OCI-LY1 (cell line): ENCODE measurements around the gene CEP20.

Source experiments
- H2AFZ ChIP-seq: fragments of 200-600 bp; sonication (generic), shearing (Covaris generic); 2 replicates; pipeline ENCODE4 v1.6.0; 2014; ENCODE audit warnings: antibody characterized with exemption, mild to moderate bottlenecking, low read length
- H3F3A ChIP-seq: fragments of 200-600 bp; sonication (generic), shearing (Covaris generic); 2 replicates; pipeline ENCODE4 v1.6.0; 2014; ENCODE audit warnings: mild to moderate bottlenecking, antibody characterized with exemption, low read length, moderate library complexity; ENCODE audit not compliant: insufficient read depth
- H3K27ac ChIP-seq: fragments of 200-600 bp; sonication (generic); 2 replicates; pipeline ENCODE4 v1.5.1; 2014; ENCODE audit warnings: low read length, mixed run types, mild to moderate bottlenecking, low read depth; ENCODE audit not compliant: poor library complexity, severe bottlenecking
- H3K27me3 ChIP-seq: fragments of 200-600 bp; sonication (generic); 2 replicates; pipeline ENCODE4 v1.6.0; 2014; ENCODE audit warnings: antibody characterized with exemption, mild to moderate bottlenecking, low read length, moderate library complexity; ENCODE audit not compliant: insufficient read depth
- H3K36me3 ChIP-seq: fragments of 200-600 bp; sonication (generic); 2 replicates; pipeline ENCODE4 v1.6.1; 2014; ENCODE audit warnings: mild to moderate bottlenecking, antibody characterized with exemption, low read length, moderate library complexity, mixed read lengths; ENCODE audit not compliant: insufficient read depth
- H3K4me1 ChIP-seq: fragments of 200-600 bp; sonication (generic); 2 replicates; pipeline ENCODE4 v1.5.1; 2014; ENCODE audit warnings: mild to moderate bottlenecking, low read length, moderate library complexity; ENCODE audit not compliant: insufficient read depth, severe bottlenecking
- H3K4me2 ChIP-seq: fragments of 200-600 bp; sonication (generic), shearing (Covaris generic); 2 replicates; pipeline ENCODE4 v1.6.1; 2014; ENCODE audit warnings: low read length
- H3K4me3 ChIP-seq: fragments of 200-600 bp; sonication (generic); 2 replicates; pipeline ENCODE4 v1.5.1; 2014; ENCODE audit warnings: low read length, low read depth, mild to moderate bottlenecking, mixed read lengths; ENCODE audit not compliant: poor library complexity, severe bottlenecking
- H3K79me2 ChIP-seq: fragments of 200-600 bp; shearing (Covaris generic); 2 replicates; pipeline ENCODE4 v1.6.1; 2016; ENCODE audit warnings: mixed run types, low read length, mixed read lengths; ENCODE audit not compliant: insufficient read depth
- H3K9ac ChIP-seq: fragments of 200-600 bp; sonication (generic), shearing (Covaris generic); 2 replicates; pipeline ENCODE4 v1.6.1; 2014; ENCODE audit warnings: mild to moderate bottlenecking, low read length, mixed read lengths
- H3K9me2 ChIP-seq: fragments of 200-600 bp; sonication (generic), shearing (Covaris generic); 2 replicates; pipeline ENCODE4 v1.6.1; 2014; ENCODE audit warnings: low read depth, mild to moderate bottlenecking, low read length, mixed read lengths
- H3K9me3 ChIP-seq: fragments of 200-600 bp; shearing (Covaris generic); 2 replicates; pipeline ENCODE4 v1.6.1; 2014; ENCODE audit warnings: low read length, mixed read lengths
- H4K20me1 ChIP-seq: fragments of 200-600 bp; sonication (generic), shearing (Covaris generic); 2 replicates; pipeline ENCODE4 v1.6.0; 2016; ENCODE audit warnings: mild to moderate bottlenecking, low read length; ENCODE audit not compliant: insufficient read depth
- CTCF ChIP-seq: fragments of 200-600 bp; sonication (generic), shearing (Covaris generic); IDR thresholded peaks from 2 replicates; pipeline ENCODE4 v1.5.1; 2017; ENCODE audit warnings: mild to moderate bottlenecking, antibody characterized with exemption, low read length, moderate library complexity, mixed read lengths
- EZH2 ChIP-seq: fragments of 200-600 bp; sonication (generic), shearing (Covaris generic); IDR thresholded peaks from 2 replicates; pipeline ENCODE4 v1.8.0; 2017; ENCODE audit warnings: borderline replicate concordance, mixed run types, mild to moderate bottlenecking, antibody characterized with exemption, low read length, moderate library complexity, mixed read lengths

The CEP20 gene

GRCh38 chr16:15856901-15857698 lies 31.3 kb downstream of the CEP20 start, which contains the start of gene MYH11:
MYH11 (minus strand) TSS chr16:15857028; CDS start chr16:15838252, 18,776 bp downstream.
- peaks cover 9% of the 10 kb centered on the region for H3K4me1 ChIP-seq
- H3K9me3 ChIP-seq = no peaks in the 10 kb centered on the region
- H3K4me2 ChIP-seq = peak within 1 kb of the TSS; percentile 6; the same call in 1 of the 2 replicates
- no peaks in the 10 kb centered on the region for H3K36me3 ChIP-seq
- H3K4me3 ChIP-seq = no peak within 1 kb of the TSS
- H2AFZ ChIP-seq = no peak within 1 kb of the TSS
- no peaks in the 10 kb centered on the region for H3F3A ChIP-seq
- H3K9ac ChIP-seq = no peak within 1 kb of the TSS
- no peak within 1 kb of the TSS for H3K27ac ChIP-seq
- no peaks in the 10 kb centered on the region for H3K79me2 ChIP-seq
- no peaks in the 10 kb centered on the region for H3K9me2 ChIP-seq
- H4K20me1 ChIP-seq = no peaks in the 10 kb centered on the region
- H3K27me3 ChIP-seq = peaks cover 17% of the 10 kb centered on the region; the same call in 1 of the 2 replicates
- no peak for TF ChIP-seq CTCF
- no peak for TF ChIP-seq EZH2

- Histone ChIP-seq H3K9me2 (no peaks in the 10 kb centered on the region), H3K79me2 (no peaks in the 10 kb centered on the region), H3K27me3 (peaks cover 17% of the 10 kb centered on the region; the same call in 1 of the 2 replicates), H3K4me3 (no peak overlapping the region), H3F3A (no peaks in the 10 kb centered on the region), H3K9me3 (no peaks in the 10 kb centered on the region), H3K36me3 (no peaks in the 10 kb centered on the region), H4K20me1 (no peaks in the 10 kb centered on the region), H3K27ac (no peak overlapping the region), H3K4me1 (peaks cover 9% of the 10 kb centered on the region), H3K9ac (no peak overlapping the region), H3K4me2 (no peak overlapping the region), H2AFZ (no peak overlapping the region)
- TF ChIP-seq EZH2 = no peak
- no peak for TF ChIP-seq CTCF
These were observed 32.2 kb downstream of the CEP20 start for GRCh38 chr16:15856182-15856581.

DNA sequence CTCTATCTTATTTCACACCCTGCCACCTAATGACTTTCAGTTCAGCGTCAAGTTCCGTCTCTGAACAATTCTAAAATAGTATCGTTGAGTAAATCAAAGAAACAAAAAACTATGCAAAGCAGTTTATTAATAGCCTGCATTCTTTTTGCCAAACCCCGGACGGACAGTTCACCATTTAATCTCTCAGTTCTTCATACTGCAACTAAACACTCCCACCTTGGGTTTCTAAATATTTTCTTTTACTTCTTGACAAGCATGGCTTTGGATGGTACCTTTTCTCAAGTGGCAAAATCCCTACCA lies 32.7 kb downstream of the CEP20 start:
- Histone ChIP-seq H3K4me3 (no peak overlapping the region), H3K4me2 (peak overlapping the region; percentile 6; the same call in 1 of the 2 replicates), H4K20me1 (no peaks in the 10 kb centered on the region), H3K36me3 (no peaks in the 10 kb centered on the region), H3K9me2 (no peaks in the 10 kb centered on the region), H2AFZ (no peak overlapping the region), H3K27me3 (peaks cover 15% of the 10 kb centered on the region; the same call in 1 of the 2 replicates), H3K9ac (no peak overlapping the region), H3K9me3 (no peaks in the 10 kb centered on the region), H3K27ac (no peak overlapping the region), H3F3A (no peaks in the 10 kb centered on the region), H3K79me2 (no peaks in the 10 kb centered on the region), H3K4me1 (peaks cover 9% of the 10 kb centered on the region)
- TF ChIP-seq EZH2 (no peak), CTCF (no peak)
